ENCODE results near the gene RSRC1. TPM values are rescaled to one million over a fixed set of nuclear protein-coding genes. Genes with fewer than 3 reads are reported as not detected.
"Not testable (repeated sequence)": the region's sequence is repeated elsewhere in the genome, so short reads cannot be mapped to it uniquely, and the experiment has no call there.

Gene RSRC1
- polyA plus RNA-seq, 3 donors, result 34.6 to 40.5 (median 35.6) TPM

DNA sequence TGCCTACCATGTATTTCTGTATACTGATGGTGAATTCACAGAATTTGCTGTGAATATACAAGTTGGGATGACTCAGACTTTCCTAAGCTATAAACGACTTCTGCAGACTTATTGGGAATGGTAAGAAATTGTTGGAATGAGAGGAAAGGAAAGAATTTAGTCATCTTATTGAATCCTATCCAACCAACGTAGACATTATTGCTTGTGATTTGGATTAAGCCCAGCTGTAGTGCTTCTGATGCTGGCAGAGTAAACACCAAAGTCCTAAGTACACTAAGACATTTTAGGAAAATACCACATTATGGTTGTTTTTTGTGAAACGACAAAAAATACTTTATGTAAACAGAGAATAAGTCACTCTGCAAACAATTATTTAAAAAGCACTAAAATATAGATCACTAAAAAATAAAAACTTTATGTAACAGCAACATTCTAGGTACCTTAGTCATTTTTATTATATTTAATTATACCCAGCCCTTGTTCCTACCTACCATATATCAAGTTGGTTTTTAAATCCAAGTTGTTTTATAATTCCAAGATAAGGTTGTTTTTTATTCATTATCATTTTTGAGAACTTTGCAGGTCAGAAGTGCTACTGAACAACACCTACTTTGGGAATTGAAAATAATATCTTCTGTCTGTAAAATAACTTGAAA, 361.9 kb downstream of the RSRC1 start:
- DNase-seq (ENCODE audit: extremely low read depth in 1 of 11, low read depth in 9 of 11, low spot score in 4 of 11), result no peak

DNA sequence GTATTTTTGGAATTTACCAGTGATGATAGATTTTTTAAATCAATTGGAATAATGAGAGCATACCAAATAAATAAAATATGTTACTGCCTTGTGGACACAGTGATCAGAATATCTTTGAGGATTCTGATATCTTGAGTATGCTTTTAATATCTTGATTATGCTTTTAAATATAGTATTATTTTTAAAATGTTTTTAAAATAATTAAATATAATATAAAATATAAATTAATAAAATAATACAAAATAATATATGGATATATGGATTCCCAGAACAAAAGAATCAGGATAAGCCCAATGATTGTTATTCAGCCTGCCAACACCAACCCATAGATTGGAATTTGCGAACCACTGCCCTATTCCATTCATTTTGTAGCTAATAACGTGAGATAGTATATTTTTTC, 369.2 kb downstream of the RSRC1 start:
- DNase-seq (ENCODE audit: extremely low read depth in 1 of 11, low read depth in 9 of 11, low spot score in 4 of 11), result no peak

DNA sequence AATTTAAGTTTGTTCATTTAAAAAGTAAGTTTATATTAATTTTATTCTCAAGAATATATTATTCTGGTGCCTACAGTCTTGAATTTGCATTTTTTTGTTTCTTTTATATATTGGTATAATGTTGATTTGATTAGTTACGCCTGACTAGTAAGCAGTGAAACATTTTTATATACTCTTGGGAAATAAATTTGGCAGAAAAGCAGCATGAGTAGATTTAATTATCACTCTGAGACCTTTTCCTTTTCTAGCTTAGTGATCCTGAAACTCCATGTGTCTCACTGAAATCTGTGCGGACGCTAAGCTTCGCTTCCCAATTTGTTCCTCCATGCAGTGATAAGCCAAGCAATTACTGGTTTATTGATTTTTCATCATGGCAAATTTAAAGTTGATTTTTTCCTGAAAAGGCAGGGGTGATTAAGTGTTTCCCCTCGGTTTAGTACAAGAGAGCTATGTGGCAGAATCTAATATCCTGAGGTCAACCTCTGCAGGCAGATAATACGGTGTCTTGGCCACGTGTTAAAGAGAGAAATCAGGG, 373.9 kb downstream of the RSRC1 start:
- DNase-seq (ENCODE audit: extremely low read depth in 1 of 11, low read depth in 9 of 11, low spot score in 4 of 11), result no peak

DNA sequence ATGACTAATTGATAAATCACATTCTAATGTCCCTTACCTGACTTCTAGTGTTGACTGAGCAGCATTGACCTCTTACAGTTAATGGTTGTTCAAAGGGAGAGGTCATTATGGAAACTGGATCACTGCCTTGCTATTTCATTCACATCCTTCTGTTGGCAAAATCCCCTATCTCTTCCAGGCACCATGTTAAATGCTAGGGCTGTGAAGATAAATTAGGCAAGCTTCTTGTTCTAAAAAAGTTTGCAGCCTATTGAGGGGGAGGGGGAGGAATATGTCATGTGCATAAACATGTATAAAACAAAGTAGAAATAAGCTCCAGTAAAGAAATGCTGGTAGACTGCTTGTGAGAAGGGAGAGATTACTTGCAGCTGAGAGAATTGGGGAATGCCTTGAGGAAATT, 376.3 kb downstream of the RSRC1 start:
- DNase-seq (ENCODE audit: extremely low read depth in 1 of 11, low read depth in 9 of 11, low spot score in 4 of 11), result no peak

DNA sequence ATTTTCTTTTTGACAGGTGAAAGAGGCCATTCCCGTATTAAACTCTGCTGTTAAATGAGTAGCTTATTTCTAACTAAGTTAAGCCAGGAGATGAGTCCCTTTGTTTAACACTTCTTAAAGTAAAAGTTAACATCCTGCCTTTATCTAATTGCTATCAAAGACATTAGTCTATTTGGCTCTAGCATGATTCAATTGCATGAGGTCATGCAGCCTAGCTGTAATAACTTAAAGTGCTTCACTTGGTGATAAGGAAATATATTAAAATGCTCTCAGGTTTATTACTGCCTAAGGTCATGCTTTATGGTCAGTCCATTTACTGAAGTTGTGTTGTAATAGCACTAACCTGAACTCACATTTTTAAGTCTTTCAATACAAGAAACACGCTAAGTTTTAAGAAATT, 378.8 kb downstream of the RSRC1 start:
- no peak for DNase-seq (ENCODE audit: extremely low read depth in 1 of 11, low read depth in 9 of 11, low spot score in 4 of 11)

DNA sequence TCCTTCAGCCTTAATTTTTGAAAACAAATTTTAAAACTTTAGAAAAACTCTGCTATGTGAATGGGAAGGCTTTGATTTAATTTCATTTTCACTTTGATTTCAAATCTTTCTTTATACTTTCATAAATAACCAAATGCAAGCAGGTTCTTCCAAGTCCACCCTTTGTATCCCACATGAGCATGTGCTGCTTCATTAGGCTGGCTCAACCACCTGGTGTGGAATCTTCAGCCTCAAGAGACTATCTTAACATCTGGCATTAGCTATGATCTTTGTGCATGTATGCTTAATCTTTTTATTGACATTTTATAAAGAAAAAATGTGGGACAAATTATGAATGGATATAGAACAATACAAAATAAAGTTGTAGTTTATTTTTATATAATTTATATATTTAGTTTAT, 379.3 kb downstream of the RSRC1 start:
- no peak for DNase-seq (ENCODE audit: extremely low read depth in 1 of 11, low read depth in 9 of 11, low spot score in 4 of 11)

DNA sequence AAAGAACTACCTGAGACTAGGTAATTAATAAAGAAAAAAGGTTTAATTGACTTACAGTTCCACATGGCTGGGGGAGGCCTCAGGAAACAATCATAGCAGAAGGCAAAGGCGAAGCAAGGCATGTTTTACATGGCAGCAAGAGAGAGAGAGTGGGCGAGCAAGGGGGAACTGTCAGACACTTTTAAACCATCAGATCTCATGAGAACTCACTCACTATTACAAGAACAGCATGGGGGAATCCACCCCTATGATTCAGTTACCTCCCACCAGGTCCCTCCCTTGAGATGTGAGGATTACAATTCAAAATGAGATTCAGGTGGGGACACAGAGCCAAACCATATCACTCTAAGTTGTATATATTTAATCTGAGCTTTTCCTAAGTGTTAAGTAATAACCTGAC, 382.1 kb downstream of the RSRC1 start:
- no peak for DNase-seq (ENCODE audit: extremely low read depth in 1 of 11, low read depth in 9 of 11, low spot score in 4 of 11)

DNA sequence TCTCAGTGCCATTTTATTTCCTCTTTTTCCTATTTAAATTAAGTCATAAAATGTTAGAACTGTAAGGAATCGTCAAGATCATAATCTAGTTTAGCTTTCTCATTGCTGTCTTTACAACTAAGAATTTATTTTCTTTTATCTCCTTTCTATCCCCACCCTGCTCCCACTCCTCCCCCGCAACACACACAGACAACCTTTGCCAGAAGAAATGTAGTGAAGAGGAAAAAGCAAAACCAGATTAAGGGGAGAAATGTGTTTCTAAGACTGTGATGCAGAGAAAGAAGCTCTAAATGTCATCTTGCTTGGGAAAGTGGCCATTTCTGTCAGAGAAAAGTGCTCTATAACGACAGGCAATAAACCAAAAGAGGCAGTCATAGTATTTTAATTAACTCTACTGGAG, 382.8 kb downstream of the RSRC1 start:
- DNase-seq (ENCODE audit: extremely low read depth in 1 of 11, low read depth in 9 of 11, low spot score in 4 of 11), result peak in 2 of 11 donors; percentile 3

DNA sequence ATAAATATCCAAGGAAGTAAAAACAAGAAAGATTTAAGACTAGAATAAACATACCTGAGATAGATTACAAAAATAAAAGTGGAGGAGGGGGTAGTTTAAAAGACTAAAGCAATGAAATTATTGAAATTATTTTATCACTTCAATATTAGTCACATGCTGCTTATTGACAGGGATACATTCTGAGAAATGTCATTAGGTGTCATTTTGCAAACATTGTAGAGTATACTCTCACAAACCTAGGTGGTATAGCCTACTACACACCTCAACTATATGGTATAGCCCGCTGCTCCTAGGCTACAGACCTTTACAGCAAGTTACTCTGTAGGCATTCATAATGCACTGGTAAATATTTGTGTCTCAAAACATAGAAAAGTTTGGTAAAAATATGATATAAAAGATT, 384.0 kb downstream of the RSRC1 start:
- DNase-seq (ENCODE audit: extremely low read depth in 1 of 11, low read depth in 9 of 11, low spot score in 4 of 11), result no peak

DNA sequence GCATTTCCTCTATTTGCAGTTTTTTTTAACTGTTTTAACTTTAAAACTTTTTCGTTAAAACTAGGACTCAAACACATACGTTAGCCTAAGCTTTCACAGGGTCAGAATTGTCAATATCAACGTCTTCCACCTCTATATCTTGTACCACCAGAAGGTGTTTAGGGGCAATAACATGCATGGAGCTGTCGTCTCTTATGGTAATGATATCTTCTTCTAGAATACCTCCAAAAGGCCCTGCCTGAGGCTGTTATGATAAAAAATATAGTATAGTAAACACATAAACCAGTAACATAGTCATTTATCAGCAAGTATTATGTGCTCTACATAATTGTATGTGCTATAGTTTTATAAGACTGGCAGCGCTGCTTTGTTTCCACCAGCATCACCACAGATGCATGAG, 384.8 kb downstream of the RSRC1 start:
- no peak for DNase-seq (ENCODE audit: extremely low read depth in 1 of 11, low read depth in 9 of 11, low spot score in 4 of 11)

DNA sequence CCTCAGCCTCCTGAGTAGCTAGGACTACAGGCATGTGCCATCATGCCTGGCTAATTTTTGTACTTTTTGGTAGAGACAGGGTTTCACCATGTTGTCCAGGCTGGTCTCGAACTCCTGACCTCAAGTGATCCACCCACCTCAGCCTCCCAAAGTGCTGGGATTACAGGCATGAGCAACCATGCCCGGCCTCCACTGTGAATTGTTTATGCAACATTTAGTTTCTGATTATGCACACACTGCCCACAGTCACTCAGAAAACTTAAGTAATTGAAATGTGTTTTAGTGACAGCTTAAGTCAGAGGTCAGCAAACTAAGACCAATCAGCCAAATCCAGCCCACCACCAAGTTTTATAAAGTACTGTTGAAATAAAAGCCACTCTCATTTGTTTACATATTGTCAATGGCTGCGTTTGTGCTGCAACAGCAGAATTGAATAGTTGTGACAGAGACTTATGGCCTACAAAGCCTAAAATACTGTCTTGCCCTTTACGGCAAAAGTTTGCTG, 385.6 kb downstream of the RSRC1 start:
- DNase-seq (ENCODE audit: extremely low read depth in 1 of 11, low read depth in 9 of 11, low spot score in 4 of 11), result not testable (repeated sequence)

DNA sequence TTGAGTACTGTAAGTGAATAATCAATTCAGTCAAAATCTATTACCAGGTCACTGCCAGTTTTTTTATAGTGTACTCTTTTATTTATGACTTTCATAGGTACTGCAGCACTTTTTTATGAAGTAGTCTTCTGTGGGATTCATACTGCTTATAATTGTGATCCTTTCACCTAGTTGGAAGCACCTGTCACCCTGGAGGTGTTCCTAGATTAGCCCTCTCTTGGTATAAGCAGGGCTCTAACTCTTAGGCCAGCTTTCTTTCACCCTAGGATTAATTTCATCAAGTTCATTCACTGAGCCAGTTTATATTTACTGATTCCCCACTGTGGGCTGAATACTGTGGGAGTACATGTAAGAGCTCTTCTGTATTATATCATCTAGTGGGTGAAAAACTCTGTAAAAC, 395.2 kb downstream of the RSRC1 start:
- DNase-seq (ENCODE audit: extremely low read depth in 1 of 11, low read depth in 9 of 11, low spot score in 4 of 11), result no peak

DNA sequence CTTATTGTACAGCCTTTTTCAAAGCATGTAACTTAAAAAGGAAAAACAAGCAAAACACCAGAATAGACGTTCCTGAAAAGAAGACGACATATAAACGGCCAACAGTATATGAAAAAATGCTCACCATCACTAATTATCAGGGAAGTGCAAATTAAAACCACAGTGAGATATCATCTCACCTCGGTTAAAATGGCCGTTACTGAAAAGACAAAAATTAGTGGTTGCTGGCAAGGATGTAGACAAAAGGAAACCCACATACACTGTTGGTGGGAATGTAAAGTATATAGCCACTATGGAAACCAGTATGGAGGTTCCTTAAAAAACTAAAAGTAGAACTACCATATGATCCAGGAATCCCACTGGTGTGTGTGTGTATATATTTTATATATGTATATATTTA, 396.6 kb downstream of the RSRC1 start:
- no peak for DNase-seq (ENCODE audit: extremely low read depth in 1 of 11, low read depth in 9 of 11, low spot score in 4 of 11)

DNA sequence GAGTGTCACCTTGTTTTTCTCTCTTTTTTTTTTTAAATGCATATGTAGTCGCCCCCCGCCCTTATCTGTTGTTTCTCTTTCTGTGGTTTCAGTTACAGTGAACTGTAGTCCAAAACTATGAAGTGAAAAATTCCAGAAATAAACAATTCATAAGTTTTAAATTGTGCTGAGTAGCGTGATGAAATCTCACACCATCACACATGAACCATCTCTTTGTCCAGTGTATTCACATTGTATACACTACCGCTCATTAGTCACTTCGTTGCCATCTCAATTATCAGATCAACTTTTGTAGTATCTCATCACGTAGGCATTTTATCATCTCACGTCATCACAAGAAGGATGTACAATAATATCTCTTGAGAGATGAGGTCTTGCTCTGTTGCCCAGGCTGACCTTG, 398.6 kb downstream of the RSRC1 start:
- no peak for DNase-seq (ENCODE audit: extremely low read depth in 1 of 11, low read depth in 9 of 11, low spot score in 4 of 11)

DNA sequence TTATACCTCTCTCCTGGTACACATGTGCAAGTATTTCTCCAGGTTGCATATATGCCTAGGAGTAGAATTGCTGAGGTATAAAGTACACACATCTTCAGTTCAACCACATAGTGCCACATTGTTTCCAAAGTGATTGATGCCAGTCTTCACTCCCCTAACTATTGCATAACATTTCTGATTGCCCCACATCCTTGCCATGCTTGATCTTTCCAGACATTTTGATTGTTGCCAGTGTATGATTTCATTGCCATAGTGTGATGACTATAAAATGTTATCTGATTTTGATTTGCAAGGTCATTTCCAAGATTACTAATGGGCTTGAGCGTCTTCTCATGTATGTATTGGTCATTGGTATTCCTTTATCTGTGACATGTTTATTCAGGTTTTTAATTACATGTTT, 400.0 kb downstream of the RSRC1 start:
- DNase-seq (ENCODE audit: extremely low read depth in 1 of 11, low read depth in 9 of 11, low spot score in 4 of 11), result no peak

DNA sequence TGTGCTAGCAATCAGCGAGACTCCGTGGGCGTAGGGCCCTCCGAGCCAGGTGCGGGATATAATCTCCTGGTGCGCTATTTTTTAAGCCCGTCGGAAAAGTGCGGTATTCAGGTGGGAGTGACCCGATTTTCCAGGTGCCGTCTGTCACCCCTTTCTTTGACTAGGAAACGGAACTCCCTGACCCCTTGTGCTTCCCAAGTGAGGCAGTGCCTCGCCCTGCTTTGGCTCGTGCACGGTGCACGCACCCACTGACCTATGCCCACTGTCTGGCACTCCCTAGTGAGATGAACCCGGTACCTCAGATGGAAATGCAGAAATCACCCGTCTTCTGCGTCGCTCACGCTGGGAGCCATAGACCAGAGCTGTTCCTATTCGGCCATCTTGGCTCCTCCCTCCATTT, 406.8 kb downstream of the RSRC1 start:
- not testable (repeated sequence) for DNase-seq (ENCODE audit: extremely low read depth in 1 of 11, low read depth in 9 of 11, low spot score in 4 of 11)

DNA sequence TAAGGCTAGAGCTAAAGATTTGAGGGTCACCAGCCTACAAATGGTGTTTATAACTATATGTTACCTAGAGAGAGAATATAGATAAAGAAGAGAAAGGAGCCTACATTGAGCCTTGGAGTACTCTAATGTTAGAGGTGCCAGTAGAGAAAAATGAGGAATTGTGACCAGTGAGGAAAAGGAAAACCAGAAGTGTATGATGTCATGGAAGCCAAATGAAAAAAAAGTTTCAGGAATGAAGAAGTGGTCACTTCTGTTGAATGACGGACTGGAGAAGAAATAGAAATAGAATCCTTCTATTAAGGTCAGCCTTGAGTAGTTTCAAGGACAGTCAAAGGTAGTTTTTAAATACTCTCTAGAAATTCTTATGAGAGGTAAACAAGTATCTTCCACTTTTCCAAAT, 409.9 kb downstream of the RSRC1 start:
- DNase-seq (ENCODE audit: extremely low read depth in 1 of 11, low read depth in 9 of 11, low spot score in 4 of 11), result no peak

DNA sequence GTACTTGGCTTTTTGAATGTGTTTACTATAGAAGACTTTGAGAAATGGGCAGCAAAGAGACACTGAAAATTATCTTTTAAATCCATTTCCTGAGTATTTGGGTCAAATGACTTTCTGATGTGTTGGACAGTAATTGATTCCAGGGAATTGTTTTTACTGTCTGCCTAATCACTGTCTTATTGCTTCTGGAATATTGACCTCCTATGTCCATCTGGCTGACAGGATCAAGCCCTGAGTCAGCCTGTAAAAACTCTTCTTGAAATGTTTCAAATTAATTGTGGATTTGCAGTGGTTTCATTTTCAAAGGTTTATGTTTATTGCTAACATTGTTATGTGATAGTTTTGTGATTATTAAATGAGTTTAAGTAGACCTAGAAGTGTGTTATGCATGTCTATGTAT, 410.5 kb downstream of the RSRC1 start:
- DNase-seq (ENCODE audit: extremely low read depth in 1 of 11, low read depth in 9 of 11, low spot score in 4 of 11), result no peak

DNA sequence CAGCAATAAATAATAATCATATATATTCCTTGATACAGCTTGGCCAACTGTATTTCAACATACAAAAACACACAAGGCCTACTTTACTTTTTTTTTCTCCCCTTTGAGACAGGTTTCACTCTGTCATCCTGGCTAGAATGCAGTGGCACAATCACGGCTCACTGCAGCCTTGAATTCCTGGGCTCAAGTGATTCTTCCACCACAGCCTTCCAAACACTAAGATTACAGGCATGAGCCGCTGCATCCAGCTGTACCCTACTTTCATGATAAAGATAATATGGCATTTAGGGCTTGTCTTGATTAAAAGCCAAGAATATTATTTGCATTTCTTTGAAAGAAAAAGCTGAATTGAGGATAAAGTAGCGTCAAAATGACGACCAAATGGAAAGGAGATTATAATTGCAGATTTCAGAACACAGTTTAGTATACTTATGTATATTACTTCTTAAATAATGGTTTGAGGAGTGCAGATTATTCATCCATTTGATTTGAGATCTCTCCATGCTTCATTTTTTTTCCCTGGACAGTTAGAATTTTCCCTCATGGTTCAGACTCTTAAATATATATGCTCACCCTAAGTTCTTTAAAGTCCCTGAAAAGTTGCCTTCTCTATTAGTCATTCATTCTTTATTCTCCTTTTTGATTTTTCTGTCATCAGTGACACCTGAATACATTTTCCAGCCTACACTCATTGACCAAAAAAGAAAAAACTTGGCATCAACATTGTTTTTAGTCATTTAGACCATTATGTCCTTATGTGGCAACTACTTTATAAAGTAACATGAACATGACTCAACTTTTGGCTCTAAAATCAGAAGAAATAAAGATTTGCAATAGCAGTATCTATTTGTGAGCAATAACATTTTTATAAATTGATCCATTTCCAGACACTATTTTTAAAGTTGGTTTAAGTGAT, 412.6 kb downstream of the RSRC1 start:
- DNase-seq (ENCODE audit: extremely low read depth in 1 of 11, low read depth in 9 of 11, low spot score in 4 of 11), result no peak

DNA sequence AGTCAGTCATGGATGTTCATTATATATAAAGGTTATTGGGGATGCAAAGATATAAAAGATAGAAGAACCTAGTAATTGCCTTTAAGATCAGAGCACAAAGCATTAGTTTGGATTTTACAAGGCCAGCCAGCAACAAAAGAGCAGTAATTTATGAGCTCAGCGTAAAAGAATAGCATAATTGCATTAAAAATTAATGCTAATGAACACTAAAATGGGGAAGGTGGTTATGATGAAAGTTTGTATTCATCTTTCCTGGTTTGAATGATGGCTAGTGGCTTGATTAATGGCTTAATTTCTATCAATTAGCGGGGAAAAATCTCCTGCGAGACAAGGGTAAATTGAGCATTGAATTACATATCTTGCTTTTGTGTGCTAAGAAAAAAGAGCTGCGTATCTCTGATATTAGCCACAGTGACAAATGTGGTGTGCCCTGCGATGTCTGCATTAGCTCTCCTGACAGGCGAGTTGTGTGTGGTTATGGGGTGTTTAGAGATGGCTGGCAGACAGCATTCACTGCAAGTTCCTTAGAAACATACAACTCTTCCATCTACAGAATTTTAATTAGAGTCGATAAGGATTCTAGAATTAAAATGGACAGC, 418.3 kb downstream of the RSRC1 start:
- no peak for DNase-seq (ENCODE audit: extremely low read depth in 1 of 11, low read depth in 9 of 11, low spot score in 4 of 11)

Measured in renal cortex interstitium (tissue), 11 donors.